Hematopoietic multipotent progenitor cell treated with erythropoietin and hydrocortisone succinate and interleukin-3 and kit ligand, for 15 days (in vitro differentiated cells): ENCODE results near the gene SEMA7A.

ENCODE experiments used
- DNase-seq: peaks from one replicate; pipeline ENCODE4 v3.0.0-alpha.2; 2015; ENCODE audit warnings: low spot score

SEMA7A gene

DNA sequence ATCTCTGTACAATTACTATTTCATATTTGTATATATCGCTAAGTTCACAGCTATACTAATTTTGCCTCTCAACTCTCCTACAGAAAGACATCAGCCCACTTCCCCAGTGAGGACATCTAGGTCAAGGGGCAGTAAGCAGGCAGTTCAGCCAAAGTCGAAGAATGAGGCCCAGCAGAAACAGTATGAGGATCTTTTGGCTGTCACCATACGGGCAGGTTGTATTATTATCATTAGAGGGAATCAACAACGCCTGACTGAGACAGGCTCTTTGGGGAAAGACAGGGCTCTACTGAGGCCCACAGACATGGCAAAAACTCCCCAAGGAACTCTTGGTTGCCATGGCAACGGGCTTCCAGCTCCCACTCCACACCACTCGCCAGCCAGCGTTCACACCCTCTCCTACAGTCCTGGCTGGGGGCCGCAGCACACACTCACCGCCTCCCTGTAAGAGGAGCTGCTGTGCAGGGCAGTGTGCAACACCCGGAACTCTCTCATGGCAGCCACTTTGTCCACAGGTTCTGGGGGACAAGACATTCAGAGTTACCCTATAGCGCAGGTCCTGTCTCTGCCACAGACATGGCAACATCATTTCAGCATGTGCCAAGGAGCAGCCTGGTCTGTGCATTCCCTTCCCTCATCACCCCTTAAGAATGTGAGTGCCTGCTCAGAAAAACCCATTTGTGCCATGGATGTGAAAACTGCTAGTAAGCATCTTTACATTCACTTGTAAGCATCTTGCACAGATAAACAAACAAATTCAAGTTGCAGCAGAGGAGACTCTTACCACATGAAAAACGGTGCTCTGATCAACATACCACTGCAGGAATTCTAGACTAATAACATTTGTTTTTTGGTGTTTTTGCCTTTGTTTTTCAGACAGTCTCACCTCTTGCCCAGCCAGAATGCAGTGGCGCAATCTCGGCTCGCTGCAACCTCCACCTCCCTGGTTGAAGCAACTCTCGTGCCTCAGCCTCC, 18.4 kb upstream of the SEMA7A start:
- no peak for DNase-seq

DNA sequence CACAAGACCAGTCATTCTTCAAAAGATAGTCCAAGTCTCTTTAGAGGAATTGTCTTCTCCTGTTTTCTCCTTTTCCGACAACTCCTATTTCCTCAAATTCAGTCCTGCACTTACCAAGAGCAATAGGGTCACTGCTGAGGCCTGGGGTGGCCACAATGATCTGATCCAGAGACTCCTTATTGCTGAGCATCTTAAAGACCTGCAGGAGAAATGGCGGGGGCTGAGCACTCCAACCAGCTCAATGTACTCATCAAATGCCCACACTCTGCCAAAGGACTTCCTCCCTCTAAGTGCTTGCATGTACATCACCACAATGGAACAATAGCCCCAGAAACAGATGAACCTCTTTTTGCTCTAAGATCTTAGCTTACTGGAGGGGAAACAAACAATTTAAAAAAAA, 17.6 kb upstream of the SEMA7A start:
- DNase-seq: no peak

DNA sequence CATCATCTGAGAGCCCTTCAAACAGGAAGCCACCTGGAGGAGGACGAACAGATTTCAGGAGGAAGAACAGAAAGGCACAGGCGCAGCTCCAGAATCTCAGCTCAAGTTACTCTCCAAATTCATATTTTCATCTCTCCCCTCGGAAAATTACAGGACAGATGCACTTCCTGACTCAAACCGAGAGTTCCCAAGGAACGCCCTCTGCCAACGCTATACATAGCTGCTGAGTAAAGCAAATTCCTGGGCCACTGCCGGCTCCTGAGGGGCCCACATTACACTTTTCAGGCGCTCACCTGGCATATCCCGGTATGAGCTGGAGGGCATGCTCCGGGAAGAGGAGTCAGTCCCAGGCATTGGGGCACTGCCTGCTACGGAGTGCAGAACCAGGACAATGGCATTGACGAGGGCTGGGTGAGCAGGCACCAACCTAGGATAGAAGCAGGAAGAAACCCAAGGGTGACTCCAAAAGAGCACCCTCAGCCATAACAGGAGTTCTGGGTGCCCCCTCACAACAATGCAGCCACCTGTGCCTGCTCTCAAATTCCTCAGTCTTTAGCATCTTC, 16.0 kb upstream of the SEMA7A start:
- DNase-seq: no peak

DNA sequence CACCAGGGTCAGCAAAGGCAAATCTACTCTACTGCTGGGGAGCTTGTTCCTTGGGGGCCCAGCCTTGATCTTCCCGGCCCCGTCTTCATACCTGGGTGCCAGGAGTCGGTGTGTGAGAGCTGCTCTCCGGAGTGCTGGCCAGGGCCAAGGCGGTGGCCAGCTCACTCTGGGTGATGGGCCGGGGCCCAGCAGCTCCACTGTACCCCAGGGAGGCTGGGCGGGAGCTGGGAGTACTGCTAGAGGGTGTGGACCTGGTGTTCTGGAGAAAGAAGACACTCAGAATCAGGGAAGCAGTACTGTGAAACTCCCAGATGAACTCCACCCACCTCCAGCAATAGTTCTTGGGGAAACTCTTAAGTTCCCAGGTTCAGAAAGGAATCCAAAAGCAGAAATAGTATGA, 15.3 kb upstream of the SEMA7A start:
- no peak for DNase-seq

DNA sequence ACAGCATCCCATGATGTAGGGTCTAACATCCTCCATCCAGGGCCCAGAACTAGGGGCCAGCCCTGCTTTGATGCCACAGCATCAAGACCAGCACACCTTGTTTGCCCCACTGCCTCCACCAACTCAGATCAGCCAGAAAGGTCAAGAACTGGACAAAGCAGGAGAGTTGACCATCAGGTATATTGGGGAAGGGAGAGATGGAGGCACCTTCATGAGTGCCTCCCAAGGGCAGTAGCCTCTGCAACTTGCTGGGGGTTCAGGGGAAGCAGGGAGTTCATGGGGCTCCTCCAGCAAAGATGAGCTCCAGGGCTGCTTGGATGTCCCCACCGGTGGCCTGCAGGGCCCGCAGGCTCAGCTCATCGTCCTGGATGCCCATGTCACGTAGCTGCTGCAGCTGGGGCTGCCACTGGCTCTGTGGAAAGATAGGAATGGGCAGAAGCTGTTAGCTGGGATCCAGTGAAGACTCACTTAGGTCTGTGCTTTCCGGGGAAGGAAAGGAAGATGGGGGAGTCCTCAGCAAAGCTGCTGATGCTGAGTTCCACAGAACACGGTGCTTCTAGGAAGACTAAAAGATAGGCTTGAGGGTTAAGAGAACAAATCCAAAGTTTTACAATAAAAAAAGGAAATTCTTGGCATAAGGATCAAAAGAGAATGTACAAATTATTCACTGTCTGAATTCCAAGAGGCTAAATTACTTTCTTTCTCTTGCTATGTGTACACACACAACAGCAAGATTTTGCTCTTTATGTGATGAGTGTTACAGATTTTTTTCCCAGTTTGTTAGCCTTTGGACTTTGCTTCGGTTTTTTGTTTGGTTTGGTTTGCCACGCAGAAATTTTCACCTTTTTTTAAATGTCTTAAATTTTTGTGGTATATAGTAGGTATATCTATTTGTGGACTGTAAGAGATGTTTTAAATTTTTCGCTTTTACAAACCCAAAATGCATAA, 12.3 kb upstream of the SEMA7A start:
- no peak for DNase-seq

DNA sequence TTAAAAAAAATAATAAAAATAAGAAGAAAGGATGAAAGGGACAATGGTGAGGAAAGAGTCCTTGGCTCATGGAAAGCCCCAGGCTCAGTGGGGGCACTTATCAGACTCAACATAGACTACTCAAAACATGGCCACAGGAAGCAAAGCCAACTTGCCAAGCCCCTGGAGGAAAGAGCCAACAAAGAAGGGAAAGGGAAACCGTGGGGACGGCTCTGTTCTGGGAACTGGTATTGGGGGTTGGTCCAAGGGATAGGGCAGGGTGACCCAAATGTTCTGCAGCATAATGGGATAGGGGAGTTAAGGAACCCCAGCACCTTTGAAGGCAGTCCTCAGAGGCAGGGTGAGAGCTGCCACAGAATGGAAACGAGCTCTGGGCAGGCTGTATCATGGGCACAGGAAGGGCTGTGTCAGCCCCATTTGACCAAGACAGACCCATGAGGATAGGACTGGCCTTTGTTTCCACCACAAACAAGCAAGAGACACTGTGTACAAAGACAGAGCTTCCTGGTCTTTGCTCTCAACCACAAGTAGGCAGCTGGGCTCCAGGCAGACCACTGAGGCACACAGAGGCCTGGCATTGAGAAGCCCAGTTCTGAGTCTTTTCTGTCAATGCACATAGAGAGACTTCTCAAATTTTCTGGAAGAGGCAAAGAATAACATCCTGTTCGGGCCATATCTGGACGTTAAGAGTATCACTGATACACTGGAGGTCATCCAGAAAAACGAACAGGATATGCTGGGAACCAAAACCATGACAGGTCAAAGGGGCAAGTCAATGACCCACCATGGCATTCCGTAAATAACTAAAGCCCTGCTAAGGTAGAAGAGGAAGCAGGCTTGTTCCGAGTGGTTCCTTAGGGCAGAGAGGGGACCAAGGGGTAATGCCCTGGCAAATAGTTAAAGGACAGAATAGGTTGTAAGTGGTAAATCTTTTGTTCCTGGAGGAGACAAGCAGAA, 10.6 kb upstream of the SEMA7A start:
- no peak for DNase-seq

DNA sequence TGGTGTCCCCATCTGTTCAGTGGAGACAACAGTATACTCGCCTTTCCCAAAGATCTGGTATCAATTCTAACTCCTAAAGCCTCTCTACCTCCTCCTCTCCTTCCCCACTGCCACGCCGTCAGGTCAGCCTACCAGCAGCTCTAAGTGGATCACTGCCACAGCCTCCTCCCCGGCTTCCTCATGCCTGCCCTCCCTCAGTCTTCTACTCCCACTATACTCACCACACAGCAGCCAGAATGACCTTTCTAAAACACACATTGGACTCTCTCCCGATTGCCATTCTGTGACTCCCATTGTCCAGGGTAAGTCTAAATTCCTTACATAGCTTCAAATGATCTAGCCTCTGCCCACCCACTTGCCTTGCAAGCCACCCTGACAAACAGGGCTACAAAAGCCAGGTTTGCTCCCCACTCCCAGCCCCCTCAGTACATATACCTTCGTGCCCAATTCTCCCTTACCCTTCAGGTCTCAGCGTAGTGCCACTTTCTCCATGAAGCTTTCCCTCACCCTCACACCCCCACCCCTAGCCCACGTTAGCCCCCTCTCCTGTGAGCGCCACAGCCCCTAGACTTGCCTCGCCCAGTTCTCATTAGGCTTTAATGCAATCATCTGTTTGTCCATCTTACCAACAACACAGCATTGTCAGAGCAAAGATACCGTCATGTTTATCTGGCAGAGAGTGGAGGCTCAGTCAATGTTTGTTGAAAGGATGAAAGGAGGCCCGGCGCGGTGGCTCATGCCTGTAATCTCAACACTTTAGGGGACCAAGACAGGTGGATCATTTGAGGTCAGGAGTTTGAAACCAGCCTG, 9.5 kb upstream of the SEMA7A start:
- DNase-seq: no peak

DNA sequence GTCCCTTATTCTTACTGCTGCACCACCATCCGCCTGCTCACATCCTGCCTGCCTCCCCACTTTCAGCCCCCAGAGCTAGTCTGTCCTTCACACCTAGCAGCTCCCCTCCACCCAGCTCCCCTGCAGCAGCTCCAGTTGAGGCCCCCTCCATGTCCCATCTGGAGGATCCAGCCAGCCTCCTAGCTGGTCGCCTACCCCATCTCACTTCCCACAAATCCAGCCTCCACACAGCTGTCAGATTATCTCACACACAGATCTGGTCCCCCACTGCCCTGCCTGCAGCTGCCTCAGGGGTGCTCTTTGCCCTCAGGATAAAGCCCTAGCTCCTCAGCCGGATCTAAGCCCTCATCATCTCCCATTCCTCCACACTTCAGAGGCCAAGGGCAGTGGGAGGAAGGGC, 8.8 kb upstream of the SEMA7A start:
- DNase-seq: no peak

DNA sequence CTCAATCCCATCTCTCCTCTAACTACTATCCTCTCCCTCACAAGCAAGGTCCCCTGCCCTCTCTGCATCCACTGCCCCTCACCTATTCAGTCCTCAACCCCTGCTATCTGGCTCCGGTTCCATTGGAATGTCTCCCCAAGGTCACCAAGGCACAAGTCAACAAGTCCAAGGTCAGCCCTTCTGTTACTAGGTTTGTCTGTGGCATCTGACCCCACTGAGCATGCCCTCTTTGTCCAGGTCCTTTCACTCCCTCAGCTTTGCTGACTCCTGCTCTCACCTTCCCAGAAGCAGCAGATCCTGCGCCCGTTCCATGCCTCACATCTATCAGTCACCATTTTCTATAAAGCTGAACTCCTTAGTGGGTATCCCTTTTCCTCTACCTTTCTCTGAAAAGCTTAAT, 8.3 kb upstream of the SEMA7A start:
- DNase-seq: no peak

DNA sequence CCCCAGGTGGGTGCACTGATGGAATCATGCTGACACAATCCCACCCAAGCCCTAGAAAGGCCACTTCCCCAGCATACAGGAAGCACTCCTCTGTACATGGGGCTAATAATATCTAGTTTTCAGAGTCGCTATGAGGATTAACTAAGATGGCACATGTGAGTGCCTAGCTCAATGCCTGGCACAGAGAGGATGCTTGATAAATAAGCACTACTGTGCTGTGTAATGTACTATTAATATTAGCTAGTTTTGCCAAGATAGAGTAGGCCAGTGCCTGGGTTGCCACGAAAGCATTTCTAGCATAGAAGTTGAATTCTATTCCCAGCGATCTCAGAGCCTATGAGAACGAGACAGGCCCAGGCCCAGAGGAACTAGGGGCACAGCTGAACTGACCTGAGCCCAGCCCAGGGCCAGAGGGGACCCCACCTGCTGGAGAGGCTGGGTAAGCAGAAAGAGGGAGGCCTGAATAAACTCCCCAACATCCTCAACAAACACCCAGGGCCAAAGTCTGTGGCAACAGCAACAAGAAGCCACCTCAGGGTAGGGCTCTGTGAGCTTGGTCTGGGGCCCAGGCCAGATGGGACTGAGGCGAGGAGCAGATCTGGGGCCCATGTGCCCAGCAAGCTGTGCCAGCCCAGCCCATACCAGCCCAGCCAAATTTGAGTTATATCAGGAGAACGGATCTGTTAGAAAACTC, 7.6 kb upstream of the SEMA7A start:
- DNase-seq: no peak

DNA sequence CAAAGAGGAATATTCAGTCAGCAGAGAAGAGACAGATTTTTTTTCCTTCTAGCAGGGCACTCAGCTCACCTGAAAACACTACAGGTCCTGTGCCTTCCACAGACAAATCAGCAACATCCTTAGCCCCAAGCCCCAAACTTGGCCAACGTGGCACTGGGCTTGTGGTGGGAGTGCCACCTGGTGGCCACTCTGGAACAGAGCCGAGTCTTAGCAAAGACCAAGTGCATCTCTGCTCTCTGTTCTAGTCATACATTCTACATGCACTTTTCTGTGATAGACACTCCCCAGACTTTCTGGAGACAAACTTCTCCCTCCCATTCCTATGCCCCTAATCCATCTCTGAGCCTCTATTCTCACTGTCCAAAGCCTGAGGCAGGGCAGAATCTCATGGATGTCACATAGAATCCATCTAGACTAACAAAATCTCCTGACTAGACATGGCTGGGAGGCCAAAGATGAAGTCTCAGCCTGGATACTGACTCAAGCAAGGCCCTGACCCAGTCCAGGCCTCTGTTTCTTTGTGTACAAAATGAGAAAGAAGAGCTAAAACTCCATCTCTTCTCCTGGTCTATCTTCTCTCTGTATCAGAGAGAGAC, 5.1 kb upstream of the SEMA7A start:
- DNase-seq: peak; percentile 85

DNA sequence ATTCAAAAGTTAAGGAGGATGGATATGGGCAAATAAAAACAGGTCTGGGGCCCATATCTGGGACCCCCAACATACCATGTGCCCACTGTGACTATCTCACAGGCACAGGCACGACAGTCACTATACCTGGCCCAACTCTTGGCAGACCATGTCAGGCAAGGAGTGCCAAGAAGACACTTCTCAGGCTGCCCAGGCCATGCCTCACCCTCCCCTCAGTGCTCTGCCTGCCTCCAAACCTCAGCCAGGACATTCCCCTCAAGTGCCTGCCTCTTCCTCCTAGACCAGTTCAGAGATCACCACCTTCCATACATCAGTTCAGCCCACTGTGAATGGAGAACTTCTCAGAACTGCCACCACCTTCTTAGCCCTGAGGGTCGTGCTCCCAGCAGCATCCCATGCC, 4.4 kb upstream of the SEMA7A start:
- DNase-seq: no peak

DNA sequence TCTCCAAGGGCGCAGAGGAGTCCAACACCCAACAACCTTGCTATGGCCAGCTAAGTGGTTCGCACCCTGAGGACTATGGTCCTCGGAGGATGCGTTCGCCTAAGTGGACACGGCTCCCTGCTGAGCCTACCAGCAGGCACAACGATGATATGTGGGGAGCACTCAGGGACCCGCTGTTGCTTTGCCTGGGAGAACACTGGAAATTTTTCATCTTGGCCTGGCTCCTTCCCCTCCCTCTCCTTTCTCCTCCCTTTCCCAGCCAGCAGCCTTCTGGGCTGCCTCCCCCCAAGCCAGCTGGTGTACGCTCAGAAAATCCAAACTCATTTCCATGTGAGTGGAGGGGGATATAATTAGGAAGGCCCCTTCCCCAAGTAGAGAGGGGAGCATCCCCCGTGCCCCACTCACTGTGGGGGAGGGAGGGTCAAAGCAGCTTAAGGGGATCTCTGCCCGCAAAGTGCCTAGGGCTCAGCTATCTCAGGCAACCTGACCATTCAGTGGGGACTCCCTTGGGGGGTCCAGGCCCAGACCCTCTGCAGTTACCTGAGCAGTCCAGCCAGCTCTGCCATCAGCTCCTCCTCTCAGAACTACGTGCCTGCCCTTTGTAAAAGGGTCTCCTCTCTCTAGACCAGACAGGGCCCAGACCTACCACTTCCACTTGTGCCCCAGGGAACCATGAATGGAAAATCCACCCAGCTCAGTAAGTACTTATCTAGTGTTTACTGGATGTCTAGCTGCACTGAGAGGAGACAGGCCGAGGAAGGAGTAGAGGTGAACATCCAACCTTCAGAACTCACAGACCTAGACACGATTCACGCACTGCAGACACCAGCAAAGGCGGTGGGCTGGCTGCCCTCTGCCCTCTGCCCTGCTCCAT, 742 bp upstream of the SEMA7A start:
- no peak for DNase-seq

DNA sequence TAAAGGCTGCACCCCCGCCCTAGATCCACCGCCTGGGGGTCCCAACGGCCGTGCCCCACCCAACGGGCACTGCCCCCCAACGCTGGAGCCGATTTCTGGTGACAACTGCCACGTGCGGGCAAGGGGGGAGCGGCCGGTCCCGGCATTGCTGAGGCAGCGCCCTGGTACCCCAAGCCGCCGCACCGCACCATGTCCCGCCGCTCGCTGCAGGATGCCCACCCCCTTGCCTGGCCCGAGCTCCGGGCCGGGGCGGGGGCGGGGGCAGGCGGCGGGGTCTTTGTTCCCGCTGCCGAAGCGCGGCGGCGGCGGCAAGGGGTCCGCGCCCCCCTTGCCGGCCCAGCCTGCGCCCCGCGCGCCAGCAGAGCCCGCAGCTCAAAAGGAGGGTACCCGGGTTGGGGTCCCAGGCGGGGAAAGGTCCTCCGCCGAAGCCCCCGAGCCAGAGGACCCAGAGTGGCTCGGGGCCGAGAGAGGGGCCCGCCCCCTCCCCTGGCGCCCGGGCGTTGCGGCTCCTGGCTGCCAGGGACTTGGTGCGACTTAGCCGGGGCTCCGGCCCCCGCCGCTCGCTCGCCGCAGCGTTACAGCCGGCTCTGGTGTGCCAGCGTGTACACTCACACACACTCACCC, 678 bp downstream of the SEMA7A start:
- DNase-seq: no peak

DNA sequence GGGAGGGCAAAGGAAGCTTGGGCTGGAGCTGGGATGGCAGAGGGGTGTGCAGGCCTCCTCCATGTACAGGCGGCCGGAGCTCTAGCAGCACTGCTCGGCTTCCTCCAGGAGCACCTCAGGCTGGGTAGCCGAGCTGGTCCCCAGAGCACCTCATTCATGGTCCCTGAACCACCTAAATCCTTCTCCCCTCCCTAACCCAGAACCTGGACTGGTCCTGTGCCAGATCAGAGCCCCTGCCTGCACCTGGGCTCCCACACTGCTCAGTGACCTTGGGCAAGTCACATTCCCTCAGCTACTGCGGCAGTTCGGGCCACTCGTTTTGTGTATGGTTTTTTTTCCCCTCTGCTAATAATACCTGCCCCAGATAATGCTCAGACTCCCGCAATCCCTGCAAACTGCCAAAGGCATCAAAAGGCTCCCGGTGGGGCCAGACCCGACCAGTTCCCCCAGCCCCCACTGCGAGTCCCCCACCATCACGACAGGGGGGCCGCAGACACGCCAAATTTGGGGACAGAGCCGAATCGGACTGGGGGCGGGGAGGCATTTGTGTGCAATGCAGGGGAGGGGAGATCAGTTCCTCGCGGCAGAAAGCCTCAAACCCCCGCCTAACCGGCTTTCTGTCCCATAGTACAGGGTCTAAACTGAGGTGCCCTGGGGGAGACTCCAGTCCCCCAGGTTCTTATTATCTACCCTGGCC, 1.3 kb downstream of the SEMA7A start:
- DNase-seq: no peak

DNA sequence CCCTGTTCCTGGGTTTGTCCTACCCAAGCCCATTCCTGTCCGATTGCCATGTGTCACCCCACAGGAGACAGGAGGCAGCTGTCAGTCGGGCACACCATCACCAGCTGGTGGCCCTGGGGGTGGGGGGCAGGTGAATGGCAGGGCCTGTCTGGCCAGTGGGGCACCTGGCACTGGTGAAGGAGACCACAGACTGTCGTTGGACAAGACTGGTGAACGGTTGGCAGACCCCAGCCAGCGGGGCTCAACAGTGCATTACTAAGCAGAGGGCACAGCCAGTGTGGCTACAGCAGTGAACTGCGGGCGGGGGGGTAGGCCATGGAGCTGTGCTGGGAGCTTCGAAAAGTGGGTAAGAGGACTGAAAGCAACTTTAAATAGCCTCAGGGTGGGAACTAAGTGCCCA, 2.1 kb downstream of the SEMA7A start:
- peak; percentile 29 for DNase-seq

DNA sequence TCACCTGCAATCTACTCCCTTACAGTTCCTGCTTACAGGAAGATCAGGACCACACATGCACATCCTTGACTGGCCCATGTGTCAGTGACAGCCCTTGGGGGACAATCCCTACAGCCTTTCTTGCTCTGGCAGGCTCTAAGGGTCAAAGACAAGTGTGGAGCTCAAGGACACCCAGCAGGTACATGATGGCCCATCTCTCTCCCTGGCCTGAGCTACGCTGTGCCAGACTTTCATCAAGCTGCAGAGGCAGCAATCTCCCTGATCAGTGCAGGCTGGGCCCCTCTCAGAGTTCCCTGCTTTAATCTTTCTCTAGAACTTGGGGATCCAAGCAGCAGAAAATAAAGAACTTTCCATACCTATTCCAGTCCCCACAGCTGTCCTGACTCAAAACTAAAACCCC, 2.6 kb downstream of the SEMA7A start:
- no peak for DNase-seq
